ENCODE measurements around the gene ZBTB2.
A peak's percentile ranks its signal among the peaks of the same experiment; 100 is the strongest.
"Not testable (repeated sequence)": the region's sequence is repeated elsewhere in the genome, so short reads cannot be mapped to it uniquely, and the experiment has no call there.

ZBTB2 gene

DNA sequence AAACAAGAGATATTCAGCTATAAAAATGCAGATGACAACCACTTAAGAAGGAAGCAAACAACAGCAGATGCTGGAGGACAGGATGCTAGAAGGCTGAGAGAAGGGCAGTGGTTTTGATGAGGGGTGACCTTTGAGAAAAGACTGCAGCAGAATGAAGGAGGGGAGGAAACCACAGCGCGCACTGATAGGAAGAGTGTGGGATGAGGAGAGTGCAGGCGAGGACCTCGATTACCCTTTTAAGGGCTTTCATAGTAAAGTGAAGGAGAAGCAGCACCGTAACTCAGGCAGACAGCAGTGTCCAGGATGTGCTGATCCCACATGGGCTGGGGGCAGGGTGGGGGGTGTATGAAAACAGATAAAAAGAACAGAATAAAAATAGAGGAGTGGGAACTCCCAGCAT, 19.2 kb downstream of the ZBTB2 start:
- TF ChIP-seq, protein P1, sequence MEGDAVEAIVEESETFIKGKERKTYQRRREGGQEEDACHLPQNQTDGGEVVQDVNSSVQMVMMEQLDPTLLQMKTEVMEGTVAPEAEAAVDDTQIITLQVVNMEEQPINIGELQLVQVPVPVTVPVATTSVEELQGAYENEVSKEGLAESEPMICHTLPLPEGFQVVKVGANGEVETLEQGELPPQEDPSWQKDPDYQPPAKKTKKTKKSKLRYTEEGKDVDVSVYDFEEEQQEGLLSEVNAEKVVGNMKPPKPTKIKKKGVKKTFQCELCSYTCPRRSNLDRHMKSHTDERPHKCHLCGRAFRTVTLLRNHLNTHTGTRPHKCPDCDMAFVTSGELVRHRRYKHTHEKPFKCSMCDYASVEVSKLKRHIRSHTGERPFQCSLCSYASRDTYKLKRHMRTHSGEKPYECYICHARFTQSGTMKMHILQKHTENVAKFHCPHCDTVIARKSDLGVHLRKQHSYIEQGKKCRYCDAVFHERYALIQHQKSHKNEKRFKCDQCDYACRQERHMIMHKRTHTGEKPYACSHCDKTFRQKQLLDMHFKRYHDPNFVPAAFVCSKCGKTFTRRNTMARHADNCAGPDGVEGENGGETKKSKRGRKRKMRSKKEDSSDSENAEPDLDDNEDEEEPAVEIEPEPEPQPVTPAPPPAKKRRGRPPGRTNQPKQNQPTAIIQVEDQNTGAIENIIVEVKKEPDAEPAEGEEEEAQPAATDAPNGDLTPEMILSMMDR (conservative IDR thresholded peaks at IDR 0.05; ENCODE audit: low read length): no peak
- no peak overlapping the region for H3K4me3 ChIP-seq (ENCODE audit: low read length)
- no peak for DNase-seq (ENCODE audit: low read depth)

DNA sequence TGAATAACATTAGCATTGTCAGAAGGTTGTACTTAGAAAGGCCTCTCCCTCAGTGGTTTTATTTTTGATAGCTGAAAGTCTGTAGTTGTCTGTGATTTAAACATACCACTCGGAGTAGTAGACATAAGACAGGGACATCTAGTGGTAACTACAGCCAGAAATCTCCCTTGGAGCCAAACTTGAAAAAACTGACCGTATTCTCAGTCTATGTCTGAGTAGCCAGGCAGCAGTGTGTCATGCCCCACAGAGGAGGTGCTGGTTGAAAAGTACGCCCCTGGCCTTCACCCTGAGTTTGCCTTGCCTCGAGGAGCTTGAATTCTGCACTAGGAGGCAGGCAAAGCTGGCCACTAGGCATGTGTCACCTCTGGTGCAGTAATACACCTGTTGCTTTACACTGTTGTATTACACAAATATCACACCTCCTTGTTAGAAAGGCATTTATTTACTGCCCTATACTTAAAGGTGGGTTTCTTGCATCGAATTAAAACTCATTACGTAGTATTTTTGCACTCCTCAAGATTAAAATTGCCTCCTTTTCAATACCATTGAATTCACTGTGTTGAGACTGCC, 20.8 kb downstream of the ZBTB2 start:
- TF ChIP-seq, protein P1 (conservative IDR thresholded peaks at IDR 0.05; ENCODE audit: low read length): no peak; the same call in 1 of the 2 replicates
- no peak for DNase-seq (ENCODE audit: low read depth)
- H3K4me3 ChIP-seq (ENCODE audit: low read length): no peak overlapping the region

DNA sequence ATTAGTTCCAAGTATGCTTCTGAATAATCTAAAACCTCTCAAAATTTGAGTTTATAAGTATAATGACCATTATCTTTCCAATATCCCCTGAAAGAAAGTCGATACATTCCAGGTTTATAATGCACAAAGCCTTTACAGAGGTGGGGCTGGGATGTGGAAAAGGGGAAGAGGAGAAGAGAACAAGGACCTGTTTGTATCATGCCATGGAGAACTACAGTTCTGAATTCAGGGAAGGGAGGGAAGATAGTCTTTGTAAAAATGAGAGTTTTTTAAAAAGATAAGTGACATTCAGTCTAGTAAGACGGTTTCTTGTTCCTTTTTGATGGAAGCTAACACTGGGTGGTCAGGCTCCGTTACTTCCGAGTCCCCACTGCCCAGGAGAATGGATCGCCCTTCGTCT, 26.1 kb downstream of the ZBTB2 start:
- no peak for DNase-seq (ENCODE audit: low read depth)
- TF ChIP-seq, protein P1 (conservative IDR thresholded peaks at IDR 0.05; ENCODE audit: low read length): no peak

DNA sequence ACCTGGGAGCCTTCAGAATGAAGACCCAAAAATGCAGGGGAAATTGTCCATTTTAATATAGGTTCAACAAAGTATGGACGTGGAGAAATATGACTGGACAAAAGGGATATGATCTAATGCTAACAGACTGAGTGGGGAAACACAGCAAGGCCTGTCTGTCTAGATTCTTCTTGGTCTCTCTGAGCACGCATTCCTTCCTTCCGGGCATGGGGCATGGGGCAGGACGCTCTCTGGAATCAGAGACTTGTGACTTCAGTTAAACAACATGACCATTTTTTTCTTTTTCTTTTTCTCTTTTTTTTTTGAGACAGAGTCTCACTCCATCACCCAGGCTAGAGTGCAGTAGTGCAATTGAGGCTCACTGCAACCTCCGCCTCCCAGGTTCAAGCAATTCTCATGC, 31.9 kb downstream of the ZBTB2 start:
- TF ChIP-seq, protein P1 (conservative IDR thresholded peaks at IDR 0.05; ENCODE audit: low read length): no peak
- H3K4me3 ChIP-seq (ENCODE audit: low read length): no peak overlapping the region

More for the DNA sequence above, 26.1 kb downstream of the ZBTB2 start:
- H3K4me3 ChIP-seq (ENCODE audit: low read length): no peak overlapping the region

DNA sequence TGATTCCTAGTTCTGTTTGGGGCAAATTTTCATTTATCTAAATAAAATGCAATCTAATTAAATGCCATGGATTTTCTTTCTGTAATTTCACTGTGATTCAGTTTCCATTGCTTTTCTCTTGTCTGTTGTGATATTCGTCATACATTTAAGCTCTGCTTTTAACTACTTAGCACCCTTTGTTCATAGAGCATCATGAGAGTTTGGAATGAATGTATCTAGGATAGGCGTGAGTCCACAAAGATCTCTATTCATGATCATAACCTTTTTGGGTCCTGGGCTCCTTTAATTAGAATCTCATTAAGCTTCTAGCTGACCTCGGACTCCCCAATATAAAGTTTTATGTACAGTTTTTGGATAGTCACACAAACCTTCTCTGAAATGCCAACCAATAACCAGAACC, 32.9 kb downstream of the ZBTB2 start:
- TF ChIP-seq, protein P1 (conservative IDR thresholded peaks at IDR 0.05; ENCODE audit: low read length): no peak
- DNase-seq (ENCODE audit: low read depth): no peak
- no peak overlapping the region for H3K4me3 ChIP-seq (ENCODE audit: low read length)

More for the DNA sequence above, 31.9 kb downstream of the ZBTB2 start:
- no peak for DNase-seq (ENCODE audit: low read depth)

DNA sequence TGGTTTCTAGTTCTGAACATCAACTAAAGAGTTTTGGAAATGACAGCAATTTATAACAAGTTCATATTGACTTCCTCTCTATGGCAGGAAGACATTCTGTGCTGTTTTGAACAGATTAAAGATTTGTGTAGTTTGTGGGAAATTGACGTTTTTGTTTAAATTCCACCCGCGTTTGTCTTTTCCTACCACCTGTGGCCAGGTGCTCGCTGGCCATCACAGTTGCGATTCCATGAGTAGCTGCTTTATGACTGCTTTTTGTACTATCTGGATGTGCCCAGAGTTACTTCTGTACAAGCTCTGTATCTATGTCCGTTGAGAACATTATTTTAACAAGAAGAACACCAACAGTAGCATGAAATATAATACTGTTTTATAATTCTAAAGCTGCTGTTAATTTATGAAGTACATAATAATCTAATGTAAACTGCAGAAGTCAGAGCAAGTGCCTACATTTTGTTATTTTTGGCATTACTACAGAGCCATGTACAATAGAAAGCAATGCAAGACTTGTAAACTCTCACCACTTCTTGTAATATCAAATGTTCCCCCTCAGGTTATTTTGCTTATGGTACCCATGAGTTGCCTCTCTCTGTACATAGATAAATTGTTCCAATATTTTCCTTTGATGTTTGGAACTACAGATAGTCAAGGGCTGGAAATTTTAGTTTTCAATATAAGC, 33.5 kb downstream of the ZBTB2 start:
- DNase-seq (ENCODE audit: low read depth): no peak
- no peak overlapping the region for H3K4me3 ChIP-seq (ENCODE audit: low read length)
- TF ChIP-seq, protein P1 (conservative IDR thresholded peaks at IDR 0.05; ENCODE audit: low read length): no peak

DNA sequence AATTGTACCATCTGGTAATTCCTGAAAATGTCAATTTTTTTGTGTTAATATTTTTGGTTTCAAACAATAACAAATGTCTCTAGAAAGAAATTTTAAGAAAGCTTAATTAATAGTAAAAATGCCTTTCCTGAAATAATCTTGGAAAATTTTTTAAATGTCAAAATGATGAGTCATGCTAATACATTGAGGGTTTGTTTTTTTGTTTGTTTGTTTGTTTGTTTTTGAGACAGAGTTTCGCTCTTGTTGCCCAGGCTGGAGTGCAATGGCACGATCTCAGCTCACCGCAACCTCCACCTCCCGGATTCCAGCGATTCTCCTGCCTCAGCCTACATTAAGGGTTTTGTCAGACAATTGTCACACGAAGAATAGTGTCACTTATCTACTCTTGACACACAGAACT, 34.4 kb downstream of the ZBTB2 start:
- not testable (repeated sequence) for DNase-seq (ENCODE audit: low read depth)
- peak overlapping the region; percentile 48 for H3K4me3 ChIP-seq (ENCODE audit: low read length)
